SK-N-SH (cell line): ENCODE results near the gene SDSL. TPM values are rescaled to one million over a fixed set of nuclear protein-coding genes. Genes with fewer than 3 reads are reported as not detected.

ENCODE experiments used
- CTCF ChIA-PET: fragments of 300-600, 350-600 bp; formaldehyde crosslinking; extraction: SDS; loops from one replicate; lab custom pipeline; 2021; lab: Yijun Ruan, JAX
- POLR2A ChIA-PET: fragments of 350-600 bp; sonication (Branson Sonifier 250); formaldehyde crosslinking; extraction: SDS; loops from one replicate; lab custom pipeline; 2020; ENCODE audit warnings: antibody characterized with exemption, inconsistent platforms; lab: Yijun Ruan, JAX
- DNase-seq: peaks from one replicate; pipeline ENCODE4 v3.0.0; 2012
- H2AFZ ChIP-seq: fragments of 200-600 bp; sonication (generic); 2 replicates; pipeline ENCODE4 v1.8.1; 2016; ENCODE audit warnings: antibody characterized with exemption, mild to moderate bottlenecking, low read depth
- H3F3A ChIP-seq: fragments of 200-600 bp; sonication (generic); replicated peaks from 2 replicates; pipeline ENCODE3; 2016; ENCODE audit warnings: antibody characterized with exemption, mild to moderate bottlenecking; ENCODE audit not compliant: insufficient read depth
- H3K27ac ChIP-seq, 2 experiments: fragments of 200-500 bp in 1 of 2; fragments of 200-600 bp in 1 of 2; sonication (Bioruptor generic) in 1 of 2; sonication (generic), shearing (Covaris generic) in 1 of 2; 2 replicates each; pipeline versions ENCODE4 v1.5.1 to v1.6.1; 2014 to 2016; ENCODE audit warnings: low read depth in 2 of 2, inconsistent platforms in 1 of 2, low read length in 1 of 2, mild to moderate bottlenecking in 1 of 2, mixed read lengths in 1 of 2
- H3K27me3 ChIP-seq: fragments of 200-600 bp; sonication (generic), shearing (Covaris generic); 2 replicates; pipeline ENCODE4 v1.6.1; 2016; ENCODE audit warnings: mixed run types; ENCODE audit not compliant: insufficient read depth
- H3K36me3 ChIP-seq, 2 experiments: fragments of 200-500 bp in 1 of 2; fragments of 200-600 bp in 1 of 2; sonication (Bioruptor generic) in 1 of 2; sonication (generic) in 1 of 2; replicated peaks in 1 of 2; 2 replicates each; pipeline versions ENCODE3 to v1.5.1; 2014 to 2016; ENCODE audit warnings: low read length in 1 of 2, mild to moderate bottlenecking in 1 of 2; ENCODE audit not compliant: insufficient read depth in 2 of 2, control insufficient read depth in 1 of 2
- H3K4me1 ChIP-seq, 2 experiments: fragments of 200-500 bp in 1 of 2; fragments of 200-600 bp in 1 of 2; sonication (Bioruptor generic) in 1 of 2; sonication (generic), shearing (Covaris generic) in 1 of 2; 2 replicates each; pipeline versions ENCODE4 v1.5.1 to v1.6.1; 2014 to 2016; ENCODE audit warnings: low read depth in 1 of 2, low read length in 1 of 2, mixed run types in 1 of 2; ENCODE audit not compliant: insufficient read depth in 2 of 2, control insufficient read depth in 1 of 2
- H3K4me2 ChIP-seq: fragments of 200-600 bp; sonication (generic), shearing (Covaris generic); 2 replicates; pipeline ENCODE4 v1.6.1; 2017; ENCODE audit warnings: mixed run types
- H3K4me3 ChIP-seq, 2 experiments: fragments of 200-500 bp in 1 of 2; fragments of 200-600 bp in 1 of 2; sonication (Bioruptor generic) in 1 of 2; sonication (generic), shearing (Covaris generic) in 1 of 2; 2 replicates each; pipeline versions ENCODE4 v1.5.1 to v1.8.1; 2014 to 2016; ENCODE audit warnings: low read depth in 2 of 2, inconsistent platforms in 1 of 2, low read length in 1 of 2, mild to moderate bottlenecking in 1 of 2, mixed read lengths in 1 of 2, moderate library complexity in 1 of 2
- H3K79me2 ChIP-seq: fragments of 200-600 bp; sonication (generic); 2 replicates; pipeline ENCODE4 v1.8.1; 2017; ENCODE audit warnings: mild to moderate bottlenecking; ENCODE audit not compliant: insufficient read depth
- H3K9ac ChIP-seq: fragments of 200-600 bp; sonication (generic); 2 replicates; pipeline ENCODE4 v1.6.1; 2017; ENCODE audit warnings: mixed run types
- H3K9me2 ChIP-seq: fragments of 200-600 bp; sonication (generic); 2 replicates; pipeline ENCODE4 v1.6.1; 2017; ENCODE audit warnings: mixed run types
- H3K9me3 ChIP-seq: fragments of 200-600 bp; sonication (generic); 2 replicates; pipeline ENCODE4 v1.6.1; 2017; ENCODE audit warnings: mixed run types, mild to moderate bottlenecking, moderate library complexity
- H4K20me1 ChIP-seq: fragments of 200-600 bp; sonication (generic); 2 replicates; pipeline ENCODE4 v1.6.1; 2017; ENCODE audit warnings: mild to moderate bottlenecking, mixed run types; ENCODE audit not compliant: insufficient read depth
- CHD2 ChIP-seq: fragments of 150-350 bp; IDR thresholded peaks from 2 replicates; pipeline ENCODE4 v1.6.1; 2018; ENCODE audit warnings: low read length; ENCODE audit not compliant: partially characterized antibody
- FOXJ3 ChIP-seq: sonication (generic); formaldehyde crosslinking; IDR thresholded peaks from 2 replicates; pipeline ENCODE4 v1.5.1; 2020; ENCODE audit warnings: mild to moderate bottlenecking, missing genetic modification reagents
- GATA2 ChIP-seq: sonication (generic); formaldehyde crosslinking; IDR thresholded peaks from 2 replicates; pipeline ENCODE4 v1.5.0; 2020; ENCODE audit warnings: mild to moderate bottlenecking, missing genetic modification reagents
- MXI1 ChIP-seq: IDR thresholded peaks from 2 replicates; pipeline ENCODE4 v1.6.1; 2012; ENCODE audit warnings: mild to moderate bottlenecking, low read depth, low read length, improper control_type of control experiment
- NFIC ChIP-seq: IDR thresholded peaks from 2 replicates; pipeline ENCODE4 v1.4.0; 2012; ENCODE audit warnings: borderline replicate concordance
- RXRA ChIP-seq: IDR thresholded peaks from 2 replicates; pipeline ENCODE4 v1.4.0; 2012; ENCODE audit warnings: low read depth, mild to moderate bottlenecking, borderline replicate concordance
- TEAD4 ChIP-seq: IDR thresholded peaks from 2 replicates; pipeline ENCODE4 v1.4.0; 2012; ENCODE audit warnings: mild to moderate bottlenecking, borderline replicate concordance; ENCODE audit not compliant: insufficient read depth
- WGBS: methylation state at CpG from one replicate; pipeline ENCODE4 v1.1.6; 2017; ENCODE audit warnings: low lambda C conversion rate; 5-methylcytosine and 5-hydroxymethylcytosine counted together
- polyA plus RNA-seq, 3 experiments: library from polyadenylated mRNA; depleted of rRNA; stranded (reverse); fragments of >200 nt; gene quantifications; 2 replicates each; pipeline ENCODE4 v1.2.3, GENCODE V29; 2012
- TF ChIP-seq, protein P1 (sequence below): fragments of 200-600 bp; sonication (generic); IDR thresholded peaks from 2 replicates; pipeline ENCODE4 v1.6.1; 2017; ENCODE audit warnings: antibody characterized with exemption, mild to moderate bottlenecking, moderate library complexity
- TF ChIP-seq, protein P2 (sequence below): fragments of 150-350 bp; IDR thresholded peaks from 2 replicates; pipeline ENCODE4 v1.6.1; 2017; ENCODE audit warnings: antibody characterized with exemption, low read length, low read depth, borderline replicate concordance

Gene SDSL
- polyA plus RNA-seq, 1 of the 3 experiments (the other 2 are of a cell fraction), result 33.7 TPM

DNA sequence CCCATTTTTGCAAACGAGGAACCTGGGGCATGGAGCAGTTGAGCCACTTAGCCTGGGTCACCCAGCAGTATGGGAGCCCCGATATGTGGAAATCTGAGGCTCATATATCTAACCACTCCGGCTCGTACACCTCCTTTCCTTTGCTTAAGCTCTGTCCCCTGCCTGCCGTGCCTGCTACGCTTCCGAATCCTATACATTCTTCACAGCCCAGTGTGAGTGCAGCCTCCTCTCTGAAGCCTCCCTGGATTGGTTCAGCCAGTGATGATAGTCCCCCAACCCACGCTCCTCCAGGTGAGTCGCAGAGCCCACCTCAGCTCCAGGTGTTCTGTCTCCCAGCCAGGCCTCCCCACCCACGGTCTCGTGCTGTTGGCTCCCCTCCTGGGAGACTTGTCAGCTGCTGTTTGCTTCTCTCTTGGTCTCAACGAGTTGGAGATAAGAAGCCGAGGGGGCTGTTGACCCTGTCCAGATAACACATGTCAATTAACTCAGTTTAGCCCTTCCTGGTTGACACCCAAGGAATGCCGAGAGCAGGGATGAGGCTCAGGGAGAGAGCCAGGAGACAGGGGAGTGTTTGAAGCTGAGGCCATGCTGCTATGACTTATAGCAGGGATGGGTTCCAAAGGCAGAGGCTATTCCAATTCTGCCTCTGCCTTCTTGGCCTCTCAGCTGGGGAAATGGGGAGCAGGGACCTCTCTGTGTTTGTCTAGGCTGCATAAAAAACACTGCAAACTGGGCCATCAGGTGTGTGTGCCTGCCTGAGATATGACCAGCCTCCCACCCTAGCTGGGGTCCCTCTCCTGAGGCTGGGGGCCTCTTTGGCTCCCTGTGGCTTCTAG is 19.0 kb downstream of the SDSL start:
- CTCF ChIA-PET, result interaction anchor here (0.6 to 4.7 kb wide), 8 partner anchors 12 to 478 kb away, joined by 3 to 23 read pairs (median 6); no protein-coding TSS in a partner anchor
- no peak for DNase-seq
- POLR2A ChIA-PET, result no interaction called here
- Histone ChIP-seq H3K9ac (no peak overlapping the region), H3K27ac (no peak overlapping the region), H3K9me3 (no peaks in the 10 kb centered on the region), H3K4me1 (no peaks in the 10 kb centered on the region), H3K4me2 (no peak overlapping the region), H3K27me3 (no peaks in the 10 kb centered on the region; the same call in 1 of the 2 replicates), H3K4me3 (no peak overlapping the region), H4K20me1 (no peaks in the 10 kb centered on the region), H2AFZ (no peak overlapping the region), H3K79me2 (no peaks in the 10 kb centered on the region), H3F3A (no peaks in the 10 kb centered on the region), H3K9me2 (no peaks in the 10 kb centered on the region), H3K36me3 (no peaks in the 10 kb centered on the region)
- TF ChIP-seq CHD2 (no peak), NFIC (no peak), TEAD4 (no peak), RXRA (no peak), MXI1 (no peak)
- WGBS, result 53% methylated on average over 14 of the region's 14 CpGs

DNA sequence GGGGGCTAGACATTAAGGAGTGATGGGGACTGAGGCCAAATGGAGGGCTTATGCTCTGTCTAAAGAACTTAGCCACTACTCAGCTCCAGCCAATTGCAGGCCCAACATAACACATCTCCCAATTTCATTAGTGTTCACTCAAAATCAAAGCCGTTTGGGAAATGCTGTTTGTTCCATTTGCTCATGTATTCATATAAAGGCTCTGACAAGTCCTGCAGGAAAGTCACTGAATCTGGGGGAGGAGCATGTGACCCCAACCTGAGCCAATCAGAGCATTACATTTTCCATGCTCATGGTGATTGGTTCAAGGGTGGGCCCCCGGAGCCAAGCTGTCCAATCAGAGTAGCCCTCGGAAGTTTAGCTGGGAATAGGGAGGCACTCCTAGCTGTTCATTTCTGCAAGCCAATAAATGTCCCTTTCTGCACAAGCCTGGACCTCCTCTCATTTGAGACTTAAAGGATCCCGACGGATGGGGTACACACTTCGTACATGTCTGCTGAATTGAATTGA is 20.9 kb downstream of the SDSL start:
- no peak for DNase-seq
- H2AFZ ChIP-seq, result no peak overlapping the region
- H3K9me3 ChIP-seq, result no peaks in the 10 kb centered on the region
- H3K4me1 ChIP-seq, result no peaks in the 10 kb centered on the region
- H3K79me2 ChIP-seq, result no peaks in the 10 kb centered on the region
- no peaks in the 10 kb centered on the region for H3K36me3 ChIP-seq
- ChIA-PET CTCF (interaction anchor here (1.8 to 4.7 kb wide), 3 partner anchors 14 to 19 kb away, joined by 5 to 23 read pairs (median 15); no protein-coding TSS in a partner anchor), POLR2A (interaction anchor here (0.7 kb wide), 1 partner anchor 16 kb away, joined by 3 read pairs; no protein-coding TSS in a partner anchor)
- H3K27ac ChIP-seq, result no peak overlapping the region
- no peaks in the 10 kb centered on the region for H3F3A ChIP-seq
- H3K9me2 ChIP-seq, result no peaks in the 10 kb centered on the region
- WGBS, result 18% methylated on average over 6 of the region's 6 CpGs
- no peak overlapping the region for H3K4me3 ChIP-seq
- no peak overlapping the region for H3K9ac ChIP-seq
- TF ChIP-seq GATA2 (CRISPR knock-in tag) (no peak), NFIC (no peak), FOXJ3 (CRISPR knock-in tag) (no peak)
- TF ChIP-seq, protein P1, sequence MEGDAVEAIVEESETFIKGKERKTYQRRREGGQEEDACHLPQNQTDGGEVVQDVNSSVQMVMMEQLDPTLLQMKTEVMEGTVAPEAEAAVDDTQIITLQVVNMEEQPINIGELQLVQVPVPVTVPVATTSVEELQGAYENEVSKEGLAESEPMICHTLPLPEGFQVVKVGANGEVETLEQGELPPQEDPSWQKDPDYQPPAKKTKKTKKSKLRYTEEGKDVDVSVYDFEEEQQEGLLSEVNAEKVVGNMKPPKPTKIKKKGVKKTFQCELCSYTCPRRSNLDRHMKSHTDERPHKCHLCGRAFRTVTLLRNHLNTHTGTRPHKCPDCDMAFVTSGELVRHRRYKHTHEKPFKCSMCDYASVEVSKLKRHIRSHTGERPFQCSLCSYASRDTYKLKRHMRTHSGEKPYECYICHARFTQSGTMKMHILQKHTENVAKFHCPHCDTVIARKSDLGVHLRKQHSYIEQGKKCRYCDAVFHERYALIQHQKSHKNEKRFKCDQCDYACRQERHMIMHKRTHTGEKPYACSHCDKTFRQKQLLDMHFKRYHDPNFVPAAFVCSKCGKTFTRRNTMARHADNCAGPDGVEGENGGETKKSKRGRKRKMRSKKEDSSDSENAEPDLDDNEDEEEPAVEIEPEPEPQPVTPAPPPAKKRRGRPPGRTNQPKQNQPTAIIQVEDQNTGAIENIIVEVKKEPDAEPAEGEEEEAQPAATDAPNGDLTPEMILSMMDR, result no peak
- TF ChIP-seq, protein P2, sequence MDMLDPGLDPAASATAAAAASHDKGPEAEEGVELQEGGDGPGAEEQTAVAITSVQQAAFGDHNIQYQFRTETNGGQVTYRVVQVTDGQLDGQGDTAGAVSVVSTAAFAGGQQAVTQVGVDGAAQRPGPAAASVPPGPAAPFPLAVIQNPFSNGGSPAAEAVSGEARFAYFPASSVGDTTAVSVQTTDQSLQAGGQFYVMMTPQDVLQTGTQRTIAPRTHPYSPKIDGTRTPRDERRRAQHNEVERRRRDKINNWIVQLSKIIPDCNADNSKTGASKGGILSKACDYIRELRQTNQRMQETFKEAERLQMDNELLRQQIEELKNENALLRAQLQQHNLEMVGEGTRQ, result no peak
- no peaks in the 10 kb centered on the region; the same call in 1 of the 2 replicates for H3K27me3 ChIP-seq
- H3K4me2 ChIP-seq, result no peak overlapping the region
- H4K20me1 ChIP-seq, result no peaks in the 10 kb centered on the region
